ENCODE data around the gene COX17.
A peak's percentile ranks its signal among the peaks of the same experiment; 100 is the strongest.

Gene COX17

DNA sequence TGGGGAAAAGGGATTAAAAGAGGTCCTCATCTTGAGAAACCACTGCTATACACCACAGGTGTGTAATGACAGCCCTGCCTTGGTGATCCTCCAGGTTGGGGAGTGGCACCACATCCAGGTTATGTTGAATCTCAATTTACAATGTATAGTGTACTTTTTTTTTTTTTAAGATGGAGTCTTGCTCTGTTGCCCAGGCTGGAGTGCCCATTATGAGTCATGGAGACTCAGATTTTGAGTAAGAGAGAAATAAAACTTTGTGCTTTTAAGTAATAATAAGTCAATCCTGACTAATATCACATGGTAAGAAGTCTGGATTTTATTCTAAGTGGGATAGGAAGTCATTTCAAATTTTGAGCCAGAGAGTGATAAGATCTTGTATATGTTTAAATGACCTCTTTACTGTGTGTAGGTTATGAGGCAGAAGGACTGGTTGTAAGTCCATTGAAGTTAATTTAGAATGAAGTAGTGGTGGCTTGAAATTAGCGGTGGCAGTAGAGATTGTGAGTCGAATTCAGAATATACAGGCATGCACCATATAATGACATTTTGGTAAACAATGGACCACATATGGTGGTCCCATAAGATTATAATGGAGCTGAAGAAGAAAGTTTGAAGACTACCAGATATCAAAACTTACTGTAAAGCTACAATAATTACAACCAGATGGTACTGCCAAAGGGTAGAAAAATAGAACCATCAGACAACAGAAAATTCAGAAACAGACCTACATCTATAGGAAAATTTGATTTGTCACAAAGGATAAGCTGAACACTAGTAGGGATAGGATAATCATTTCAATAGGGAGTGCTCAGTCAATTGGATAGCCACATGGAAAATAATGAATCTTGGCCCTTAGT lies 37.5 kb downstream of the COX17 start:
- in situ Hi-C loops (cut with HindIII; ENCODE audit: low sequenced_read_pairs), result no loop called here
- TF ChIP-seq, protein P1, sequence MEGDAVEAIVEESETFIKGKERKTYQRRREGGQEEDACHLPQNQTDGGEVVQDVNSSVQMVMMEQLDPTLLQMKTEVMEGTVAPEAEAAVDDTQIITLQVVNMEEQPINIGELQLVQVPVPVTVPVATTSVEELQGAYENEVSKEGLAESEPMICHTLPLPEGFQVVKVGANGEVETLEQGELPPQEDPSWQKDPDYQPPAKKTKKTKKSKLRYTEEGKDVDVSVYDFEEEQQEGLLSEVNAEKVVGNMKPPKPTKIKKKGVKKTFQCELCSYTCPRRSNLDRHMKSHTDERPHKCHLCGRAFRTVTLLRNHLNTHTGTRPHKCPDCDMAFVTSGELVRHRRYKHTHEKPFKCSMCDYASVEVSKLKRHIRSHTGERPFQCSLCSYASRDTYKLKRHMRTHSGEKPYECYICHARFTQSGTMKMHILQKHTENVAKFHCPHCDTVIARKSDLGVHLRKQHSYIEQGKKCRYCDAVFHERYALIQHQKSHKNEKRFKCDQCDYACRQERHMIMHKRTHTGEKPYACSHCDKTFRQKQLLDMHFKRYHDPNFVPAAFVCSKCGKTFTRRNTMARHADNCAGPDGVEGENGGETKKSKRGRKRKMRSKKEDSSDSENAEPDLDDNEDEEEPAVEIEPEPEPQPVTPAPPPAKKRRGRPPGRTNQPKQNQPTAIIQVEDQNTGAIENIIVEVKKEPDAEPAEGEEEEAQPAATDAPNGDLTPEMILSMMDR (IDR thresholded peaks at IDR 0.05; ENCODE audit: low read depth, low read length, missing control alignments), result no peak
- no peak overlapping the region for H3K4me3 ChIP-seq (ENCODE audit: low read depth, low read length)
- DNase-seq (ENCODE audit: low read depth), result no peak

DNA sequence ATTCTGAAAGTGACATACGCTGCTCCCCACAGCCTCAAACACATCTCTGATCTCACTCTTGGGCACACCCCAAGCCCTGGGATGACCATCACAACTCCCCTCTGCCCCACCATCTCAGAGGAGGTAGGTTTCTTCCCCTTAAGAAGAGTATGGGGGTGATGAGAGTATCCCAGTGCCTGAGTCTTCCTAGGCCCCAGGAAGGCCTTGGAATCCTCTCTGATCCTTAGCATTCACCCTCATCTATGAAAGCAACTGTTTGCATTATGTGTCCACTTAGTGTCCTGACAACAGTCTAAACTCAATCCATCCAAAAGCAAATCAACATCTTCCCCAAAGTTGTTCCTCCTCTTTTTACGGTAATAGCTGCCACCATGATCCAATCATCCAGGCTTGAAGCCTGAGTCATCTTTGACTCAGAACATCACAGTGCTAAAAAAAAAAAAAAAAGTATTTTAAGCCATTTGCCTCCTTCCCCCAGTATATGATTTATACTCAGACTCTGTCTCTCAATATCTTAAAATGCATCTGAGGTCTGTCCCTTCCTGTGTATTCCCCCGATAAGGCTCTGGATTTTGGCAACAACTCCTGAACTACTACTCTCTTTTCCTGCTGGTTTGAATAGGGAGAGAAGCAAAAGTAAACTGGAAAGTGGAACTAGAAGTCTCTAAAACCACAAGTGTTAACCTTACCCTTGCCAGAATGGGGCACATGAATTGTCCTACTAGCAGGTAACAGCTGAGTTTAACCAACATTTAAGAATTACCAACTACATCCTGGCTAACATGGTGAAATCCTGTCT lies 39.3 kb downstream of the COX17 start:
- no peak overlapping the region for H3K4me3 ChIP-seq (ENCODE audit: low read depth, low read length)
- in situ Hi-C loops (cut with HindIII; ENCODE audit: low sequenced_read_pairs), result no loop called here
- TF ChIP-seq, protein P1 (IDR thresholded peaks at IDR 0.05; ENCODE audit: low read depth, low read length, missing control alignments), result no peak
- peak; percentile 52 for DNase-seq (ENCODE audit: low read depth)

DNA sequence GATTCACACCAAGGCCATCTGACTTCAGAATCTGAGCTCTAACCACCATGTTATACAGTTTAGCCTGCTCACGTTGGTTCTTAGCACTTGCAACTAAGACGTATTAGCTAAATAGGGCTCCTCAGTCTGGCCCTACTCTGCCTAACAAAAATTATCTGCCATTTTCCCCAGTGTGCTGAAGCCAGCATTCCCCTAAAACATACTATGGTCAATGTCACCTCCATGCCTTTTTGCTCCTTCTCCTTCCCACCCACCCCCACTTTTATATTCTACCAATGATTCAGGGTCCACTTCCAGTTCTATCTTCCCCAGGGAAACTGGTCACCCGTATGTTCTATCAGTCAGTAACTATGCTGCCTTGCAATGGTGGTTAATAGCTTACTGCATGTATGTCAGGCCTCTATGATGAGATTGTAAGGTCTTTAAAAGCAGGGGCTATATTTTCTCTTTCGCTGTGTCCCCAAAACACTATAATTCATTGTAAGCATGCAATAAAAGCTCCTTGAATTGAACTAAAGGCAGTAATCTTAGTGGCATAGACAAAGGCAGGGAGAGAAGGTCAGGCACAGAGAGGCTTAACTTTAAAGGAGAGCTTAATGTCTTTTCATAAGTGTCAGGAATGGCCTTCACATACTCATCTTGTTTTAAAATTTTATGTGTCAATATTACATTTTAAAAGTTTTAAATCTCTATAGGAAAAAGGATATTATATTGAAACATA lies 40.2 kb downstream of the COX17 start:
- in situ Hi-C loops (cut with HindIII; ENCODE audit: low sequenced_read_pairs), result no loop called here
- H3K4me3 ChIP-seq (ENCODE audit: low read depth, low read length), result no peak overlapping the region
- TF ChIP-seq, protein P1 (IDR thresholded peaks at IDR 0.05; ENCODE audit: low read depth, low read length, missing control alignments), result no peak
- DNase-seq (ENCODE audit: low read depth), result no peak

DNA sequence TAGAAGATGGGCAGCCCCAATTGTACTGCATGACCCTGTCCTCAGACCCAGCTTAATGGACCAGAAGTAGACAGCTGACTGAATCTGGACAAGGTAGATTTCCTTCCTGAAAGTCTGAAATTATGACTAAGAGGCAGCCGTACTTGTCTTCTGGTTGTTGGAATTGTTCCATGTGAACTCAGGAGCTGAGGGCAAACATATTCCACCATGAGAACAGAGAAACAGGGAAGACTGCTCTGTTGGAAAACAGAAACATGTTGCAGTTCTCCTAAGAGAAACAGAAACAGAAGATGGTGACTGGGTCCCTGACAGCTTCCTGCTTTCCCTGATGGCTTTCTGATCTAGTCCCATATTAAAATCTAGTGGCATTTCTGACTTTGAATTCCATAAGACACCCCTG lies 41.0 kb downstream of the COX17 start:
- DNase-seq (ENCODE audit: low read depth), result no peak
- no peak overlapping the region for H3K4me3 ChIP-seq (ENCODE audit: low read depth, low read length)
- TF ChIP-seq, protein P1 (IDR thresholded peaks at IDR 0.05; ENCODE audit: low read depth, low read length, missing control alignments), result no peak
- in situ Hi-C loops (cut with HindIII; ENCODE audit: low sequenced_read_pairs), result no loop called here

DNA sequence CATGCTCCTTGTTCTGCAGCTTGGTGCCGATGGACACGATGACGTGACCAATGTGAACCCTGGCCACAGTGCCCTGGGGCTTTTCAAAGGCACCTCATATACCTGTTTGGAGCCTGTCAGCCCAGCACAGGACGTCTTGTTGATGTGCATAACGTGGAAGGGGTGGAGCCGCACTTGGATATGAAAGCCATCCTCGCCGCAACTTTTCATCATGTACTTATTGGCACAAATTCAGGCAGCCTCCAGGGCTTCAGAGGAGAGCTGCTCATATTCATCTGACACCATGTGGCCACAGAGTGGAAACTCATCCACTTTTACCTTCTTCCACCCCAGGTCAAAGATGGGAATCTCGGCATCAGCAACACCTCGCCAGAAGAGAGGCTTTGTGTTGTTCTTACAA lies 41.5 kb downstream of the COX17 start:
- TF ChIP-seq, protein P1 (IDR thresholded peaks at IDR 0.05; ENCODE audit: low read depth, low read length, missing control alignments), result no peak
- H3K4me3 ChIP-seq (ENCODE audit: low read depth, low read length), result no peak overlapping the region
- in situ Hi-C loops (cut with HindIII; ENCODE audit: low sequenced_read_pairs), result no loop called here
- DNase-seq (ENCODE audit: low read depth), result no peak

DNA sequence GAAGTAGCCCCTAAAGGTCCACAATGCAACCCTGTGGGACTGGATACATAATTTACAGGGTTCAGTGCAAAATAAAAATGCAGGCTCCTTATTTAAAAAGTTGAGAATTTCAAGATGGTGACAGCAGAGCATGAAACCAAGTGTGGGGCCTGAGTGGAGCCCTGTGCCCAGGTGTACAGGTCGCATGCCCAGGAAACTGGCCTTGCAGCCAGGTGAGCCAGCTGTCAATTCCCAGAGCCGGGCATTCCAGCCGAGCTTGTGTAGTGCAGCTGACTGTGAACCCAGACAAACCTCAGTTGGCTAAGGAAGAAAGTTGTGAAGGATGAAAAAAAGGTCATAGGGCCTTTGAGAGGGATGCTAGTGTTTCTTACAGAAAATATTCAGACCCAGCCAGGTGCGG lies 44.4 kb downstream of the COX17 start:
- in situ Hi-C loops (cut with HindIII; ENCODE audit: low sequenced_read_pairs), result no loop called here
- no peak for DNase-seq (ENCODE audit: low read depth)
- H3K4me3 ChIP-seq (ENCODE audit: low read depth, low read length), result no peak overlapping the region
- TF ChIP-seq, protein P1 (IDR thresholded peaks at IDR 0.05; ENCODE audit: low read depth, low read length, missing control alignments), result no peak
